ENCODE data around the gene PLEKHA5.
"Not testable (repeated sequence)": the region's sequence is repeated elsewhere in the genome, so short reads cannot be mapped to it uniquely, and the experiment has no call there.

Gene PLEKHA5

GRCh38 chr12:19322376-19322775, 192.8 kb downstream of the PLEKHA5 start:
- no peak for DNase-seq (ENCODE audit: low read depth)
- no peak for TF ChIP-seq CTCF (IDR thresholded peaks at IDR 0.05; ENCODE audit: low read depth, low read length, missing control alignments)
- no peak overlapping the region for H3K4me3 ChIP-seq (ENCODE audit: low read depth, low read length)

GRCh38 chr12:19323805-19324204, 194.3 kb downstream of the PLEKHA5 start:
- TF ChIP-seq CTCF (IDR thresholded peaks at IDR 0.05; ENCODE audit: low read depth, low read length, missing control alignments): no peak
- no peak for DNase-seq (ENCODE audit: low read depth)
- no peak overlapping the region for H3K4me3 ChIP-seq (ENCODE audit: low read depth, low read length)

- no peak for TF ChIP-seq CTCF (IDR thresholded peaks at IDR 0.05; ENCODE audit: low read depth, low read length, missing control alignments)
- no peak for DNase-seq (ENCODE audit: low read depth)
These were observed 196.6 kb downstream of the PLEKHA5 start for GRCh38 chr12:19326102-19326501.

GRCh38 chr12:19332196-19332595, 202.7 kb downstream of the PLEKHA5 start:
- DNase-seq (ENCODE audit: low read depth): no peak
- no peak for TF ChIP-seq CTCF (IDR thresholded peaks at IDR 0.05; ENCODE audit: low read depth, low read length, missing control alignments)
- no peak overlapping the region for H3K4me3 ChIP-seq (ENCODE audit: low read depth, low read length)

More at GRCh38 chr12:19326102-19326501, 196.6 kb downstream of the PLEKHA5 start:
- no peak overlapping the region for H3K4me3 ChIP-seq (ENCODE audit: low read depth, low read length)

GRCh38 chr12:19338405-19338804, 208.9 kb downstream of the PLEKHA5 start:
- TF ChIP-seq CTCF (IDR thresholded peaks at IDR 0.05; ENCODE audit: low read depth, low read length, missing control alignments): no peak
- no peak for DNase-seq (ENCODE audit: low read depth)
- H3K4me3 ChIP-seq (ENCODE audit: low read depth, low read length): no peak overlapping the region

GRCh38 chr12:19350850-19351249, 221.3 kb downstream of the PLEKHA5 start:
- H3K4me3 ChIP-seq (ENCODE audit: low read depth, low read length); DNase-seq (ENCODE audit: low read depth): not testable (repeated sequence)

GRCh38 chr12:19351346-19351745, 221.8 kb downstream of the PLEKHA5 start:
- no peak for DNase-seq (ENCODE audit: low read depth)
- no peak for TF ChIP-seq CTCF (IDR thresholded peaks at IDR 0.05; ENCODE audit: low read depth, low read length, missing control alignments)
- H3K4me3 ChIP-seq (ENCODE audit: low read depth, low read length): no peak overlapping the region
